Activated CD4-positive, alpha-beta T cell treated with anti-CD3 and anti-CD28 coated beads, Interleukin-2, amount 50 U/mL, for 24 hours (primary cell): ENCODE data around the gene C20orf141.

Experiments
- DNase-seq, 2 donors: peaks; one replicate each; pipeline ENCODE4 v3.0.0-alpha.2; 2020; ENCODE audit warnings: low read depth in 1 of 2, low spot score in 1 of 2

The C20orf141 gene

DNA sequence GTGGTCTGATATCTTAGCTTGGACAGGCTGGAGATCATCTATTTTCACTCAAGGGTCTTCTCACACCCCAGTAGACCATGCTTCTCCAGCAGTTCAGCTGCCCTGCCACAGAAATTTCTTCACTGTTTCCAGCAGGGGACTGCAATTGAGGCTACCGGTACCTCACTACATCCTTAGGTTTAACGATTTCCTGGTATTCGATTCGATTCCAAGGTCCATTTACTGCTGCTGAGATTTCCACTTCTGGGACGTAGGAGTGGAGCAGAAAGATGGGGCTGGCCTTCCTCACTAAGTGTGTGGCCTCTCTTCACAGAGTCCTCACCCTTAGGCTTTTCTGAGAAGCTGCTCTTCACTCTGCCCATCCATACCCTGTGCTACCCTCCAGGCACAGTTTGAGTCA, 31.9 kb downstream of the C20orf141 start:
- DNase-seq: no peak

DNA sequence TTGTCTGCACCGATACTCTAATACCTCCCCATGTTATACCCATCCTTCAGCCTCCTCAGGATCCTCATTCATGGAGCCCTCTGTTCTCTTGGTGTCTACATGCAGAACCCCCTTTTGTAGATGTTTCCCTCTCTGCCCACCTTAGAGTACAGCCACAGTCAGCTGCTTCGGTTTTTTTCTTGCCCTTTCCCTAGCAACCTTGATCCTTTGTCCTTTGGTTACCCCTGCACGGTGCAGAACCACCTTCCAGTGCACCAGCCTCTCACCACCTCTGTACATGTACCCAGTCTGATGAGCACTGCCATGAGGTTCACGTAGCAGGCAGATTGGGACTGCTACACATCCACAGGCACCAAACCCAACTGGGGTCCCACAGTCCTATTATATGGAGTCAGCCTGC, 33.0 kb downstream of the C20orf141 start:
- DNase-seq: no peak

DNA sequence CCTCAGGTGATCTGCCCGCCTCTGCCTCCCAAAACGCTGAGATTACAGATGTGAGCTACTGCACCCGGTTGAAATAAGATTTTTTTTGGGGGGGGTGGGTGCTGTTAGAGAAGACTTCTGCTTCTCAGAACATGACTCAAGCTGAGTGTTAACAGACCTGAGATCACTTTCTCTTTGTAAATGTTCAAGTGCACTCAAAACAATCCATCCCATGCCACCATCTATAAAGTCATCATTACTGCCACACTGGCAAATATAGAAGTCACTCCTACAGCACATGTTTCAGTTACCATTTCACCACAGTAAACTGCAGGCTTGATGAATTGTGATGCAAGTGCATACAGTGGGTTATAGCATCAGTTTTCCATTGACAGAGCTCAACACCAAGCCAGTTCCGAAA, 34.7 kb downstream of the C20orf141 start:
- no peak for DNase-seq

DNA sequence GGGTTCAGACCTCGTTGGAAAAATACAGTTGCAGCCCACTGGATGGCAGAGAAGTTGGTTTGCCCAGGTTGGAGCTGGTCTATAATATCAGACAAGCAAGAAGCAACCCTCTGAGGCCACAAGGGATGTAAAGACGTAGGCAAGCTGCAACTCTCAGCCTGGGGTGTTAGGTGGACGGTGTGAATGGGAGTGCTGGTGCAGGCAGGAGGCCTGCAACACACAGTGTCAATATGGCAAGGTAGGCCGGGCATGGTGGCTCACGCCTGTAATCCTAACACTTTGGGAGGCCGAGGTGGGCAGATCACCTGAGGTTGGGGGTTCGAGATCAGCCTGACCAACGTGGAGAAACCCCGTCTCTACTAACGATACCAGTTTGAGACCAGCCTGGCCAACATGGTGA, 36.3 kb downstream of the C20orf141 start:
- no peak for DNase-seq

DNA sequence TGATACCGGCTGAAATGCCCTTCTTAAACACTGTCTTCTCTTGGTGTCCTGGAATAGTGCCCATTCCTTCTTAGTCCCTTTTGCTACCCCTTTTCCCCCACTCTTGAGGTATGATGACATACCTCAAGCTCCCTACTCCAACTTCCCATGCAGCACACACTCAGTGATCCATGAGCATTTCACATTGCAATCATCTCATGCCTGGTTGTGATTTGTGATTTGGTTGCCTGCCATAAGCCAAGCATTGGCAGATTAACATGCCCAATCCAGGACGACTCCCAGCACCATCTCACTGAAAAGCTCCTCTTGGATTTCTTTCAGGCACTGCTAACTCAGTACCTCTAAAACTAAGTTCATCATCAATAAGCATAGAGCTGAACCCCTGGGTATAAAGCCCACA, 43.8 kb downstream of the C20orf141 start:
- no peak for DNase-seq

DNA sequence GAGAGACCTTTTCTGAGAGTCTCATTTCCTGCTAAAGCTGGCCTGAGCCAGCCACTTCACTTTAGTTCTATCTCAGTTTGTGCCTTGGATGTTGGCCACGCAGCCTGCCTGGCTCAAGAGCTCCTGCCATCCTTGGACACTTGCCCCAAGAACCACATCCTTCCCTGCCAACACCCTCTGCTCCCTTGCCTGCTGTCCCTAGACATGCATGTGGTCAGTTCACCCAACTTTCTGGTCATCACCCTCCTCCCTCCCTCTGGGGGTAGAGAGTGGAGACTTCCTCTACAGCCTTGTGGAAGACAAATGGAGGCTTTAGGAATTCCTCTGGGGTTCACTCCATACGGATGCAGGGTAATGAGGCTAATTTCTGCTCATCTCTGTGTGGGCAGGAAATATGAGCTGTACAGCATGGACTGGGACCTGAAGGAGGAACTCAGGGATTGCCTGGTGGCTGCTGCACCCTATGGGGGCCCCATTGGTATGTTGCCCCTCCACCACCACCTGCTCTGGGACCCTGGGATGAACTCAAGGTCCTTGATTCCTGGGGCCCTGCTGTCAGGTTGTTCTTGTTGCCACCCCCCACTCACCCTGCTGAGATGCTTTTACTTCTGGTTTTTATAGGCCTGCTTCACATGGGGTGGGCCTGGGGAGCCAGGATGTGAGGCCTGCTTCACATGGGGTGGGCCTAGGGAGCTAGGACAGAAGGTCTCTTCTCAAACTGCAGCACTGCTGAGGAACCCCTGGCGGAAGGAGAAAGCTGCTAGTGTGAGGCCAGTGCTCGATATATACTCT, 44.7 kb downstream of the C20orf141 start:
- no peak for DNase-seq

DNA sequence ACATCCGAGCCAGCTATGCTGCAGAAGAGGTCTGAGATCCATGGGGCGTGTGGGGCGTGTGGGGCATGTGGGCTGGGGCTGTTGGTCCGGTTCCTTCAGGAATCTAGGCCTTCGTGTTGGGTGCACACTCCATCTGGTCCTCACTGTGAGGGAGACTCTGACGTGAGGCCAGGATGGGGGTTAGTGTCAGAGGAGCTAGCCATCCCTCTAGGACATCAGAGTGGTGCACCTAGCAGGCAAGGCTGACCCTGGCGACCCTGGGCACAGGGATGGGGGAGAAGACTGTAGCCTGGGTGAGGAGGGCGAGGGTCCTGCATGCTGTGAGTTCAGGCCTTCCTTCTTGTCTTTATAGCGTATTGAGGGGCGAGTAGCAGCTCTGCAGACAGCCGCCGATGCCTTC, 49.8 kb downstream of the C20orf141 start:
- DNase-seq: no peak

DNA sequence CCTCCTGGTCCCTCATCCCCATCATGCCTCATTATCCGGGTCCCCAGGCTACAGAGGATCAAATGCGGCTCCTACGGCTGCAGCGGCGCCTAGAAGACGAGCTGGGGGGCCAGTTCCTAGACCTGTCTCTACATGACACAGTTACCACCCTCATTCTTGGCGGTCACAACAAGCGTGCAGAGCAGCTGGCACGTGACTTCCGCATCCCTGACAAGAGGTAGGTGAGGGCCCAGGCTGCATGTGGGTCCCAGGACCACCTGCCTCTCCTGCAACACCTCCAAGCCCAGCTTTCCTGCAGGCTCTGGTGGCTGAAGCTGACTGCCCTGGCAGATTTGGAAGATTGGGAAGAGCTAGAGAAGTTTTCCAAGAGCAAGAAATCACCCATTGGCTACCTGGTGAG, 50.3 kb downstream of the C20orf141 start:
- no peak for DNase-seq
